Ishikawa (cell line): ENCODE results near the gene CDR2L.

Experiments
- CEBPB ChIP-seq: IDR thresholded peaks from 2 replicates; pipeline ENCODE4 v1.6.1; 2012
- CREB1 ChIP-seq: IDR thresholded peaks from 2 replicates; pipeline ENCODE4 v1.6.1; 2012; ENCODE audit warnings: low read depth
- EGR1 ChIP-seq: IDR thresholded peaks from 2 replicates; pipeline ENCODE4 v1.6.1; 2012
- EP300 ChIP-seq: IDR thresholded peaks from 2 replicates; pipeline ENCODE4 v1.6.1; 2012; ENCODE audit warnings: borderline replicate concordance
- FOXM1 ChIP-seq: IDR thresholded peaks from 2 replicates; pipeline ENCODE4 v1.6.1; 2012; ENCODE audit warnings: low read depth, borderline replicate concordance
- RAD21 ChIP-seq: IDR thresholded peaks from 2 replicates; pipeline ENCODE4 v1.6.1; 2012; ENCODE audit warnings: low read depth
- TAF1 ChIP-seq: IDR thresholded peaks from 2 replicates; pipeline ENCODE4 v1.6.1; 2012; ENCODE audit warnings: low read depth, mild to moderate bottlenecking
- TCF12 ChIP-seq: IDR thresholded peaks from 2 replicates; pipeline ENCODE4 v1.6.1; 2012; ENCODE audit warnings: low read depth
- TEAD4 ChIP-seq: IDR thresholded peaks from 2 replicates; pipeline ENCODE4 v1.6.1; 2012
- YY1 ChIP-seq: IDR thresholded peaks from 2 replicates; pipeline ENCODE4 v1.6.1; 2012; ENCODE audit warnings: low read depth
- ZBTB7A ChIP-seq: IDR thresholded peaks from 2 replicates; pipeline ENCODE4 v1.6.1; 2012; ENCODE audit warnings: low read depth
- TF ChIP-seq, protein P1 (sequence below): IDR thresholded peaks from 2 replicates; pipeline ENCODE4 v1.6.1; 2012; ENCODE audit warnings: low read depth, mild to moderate bottlenecking
- TF ChIP-seq, protein P2 (sequence below): IDR thresholded peaks from 2 replicates; pipeline ENCODE4 v1.6.1; 2012
- TF ChIP-seq, protein P3 (sequence below): IDR thresholded peaks from 2 replicates; pipeline ENCODE4 v1.6.1; 2012

The CDR2L gene

DNA sequence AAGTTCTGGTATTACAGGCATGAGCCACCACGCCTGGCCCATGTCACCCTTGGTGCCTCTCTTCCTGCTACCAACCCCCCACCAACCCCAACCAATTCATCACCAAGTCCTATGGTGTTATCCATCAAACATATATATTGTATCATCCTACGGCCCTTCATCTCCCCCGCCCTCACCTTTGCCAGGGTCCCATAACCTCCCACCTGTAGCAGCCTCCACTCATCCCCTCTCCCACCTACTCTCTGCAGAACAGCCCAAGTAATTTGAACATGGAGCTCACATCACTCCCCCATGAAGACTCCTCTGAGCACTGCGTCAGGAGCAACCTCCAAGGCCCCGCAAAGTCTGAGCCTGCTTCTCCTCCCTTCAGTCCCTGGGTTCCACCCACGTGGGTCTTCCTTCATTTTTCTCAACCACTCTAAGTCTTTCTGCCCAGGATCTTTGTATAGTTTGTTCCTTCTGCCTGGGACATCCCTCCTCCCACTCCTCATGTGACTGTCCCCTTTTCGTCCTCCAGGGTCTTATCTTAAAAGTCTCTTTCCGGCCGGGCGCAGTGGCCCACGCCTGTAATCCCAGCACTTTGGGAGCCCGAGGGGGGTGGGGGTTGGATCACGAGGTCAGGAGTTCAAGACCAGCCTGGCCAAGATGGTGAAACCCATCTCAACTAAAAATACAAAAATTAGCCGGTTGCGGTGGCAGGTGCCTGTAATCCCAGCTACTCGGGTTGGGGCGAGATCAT is 7.9 kb upstream of the CDR2L start:
- TF ChIP-seq TCF12, result no peak

DNA sequence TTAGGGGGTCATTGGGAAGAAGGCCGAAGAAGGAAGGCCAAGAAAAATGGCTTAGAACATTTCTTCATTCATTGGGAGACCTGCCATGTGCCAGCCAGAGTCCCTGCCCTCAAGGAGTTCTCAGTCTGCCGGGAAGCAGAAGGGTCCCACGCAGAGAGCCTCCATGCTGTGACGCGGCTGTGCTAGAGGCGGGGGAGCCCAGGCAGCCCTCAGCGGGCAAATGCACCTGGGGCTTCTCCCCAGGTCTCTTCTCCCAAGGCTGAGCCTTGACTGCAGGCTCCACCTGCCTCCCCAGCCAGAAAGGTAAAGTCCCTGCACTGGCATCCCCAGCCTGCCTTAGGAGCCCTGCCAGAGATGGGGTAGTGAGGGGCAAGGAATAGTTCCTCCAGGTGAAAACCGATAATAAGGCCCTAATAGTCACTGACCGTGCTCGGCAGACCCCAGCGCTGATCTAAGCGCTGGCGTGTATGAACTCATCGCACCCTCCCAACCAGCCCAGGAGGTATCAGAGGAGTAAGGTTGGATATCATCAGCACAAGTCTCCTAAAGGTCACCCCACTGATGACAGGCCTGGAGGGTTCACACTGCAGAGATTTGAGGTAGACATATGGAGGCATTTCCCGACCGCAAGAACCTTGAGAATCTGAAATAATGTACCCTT is 6.0 kb upstream of the CDR2L start:
- TF ChIP-seq CREB1, result no peak
- no peak for TF ChIP-seq FOXM1
- TF ChIP-seq, protein P1, sequence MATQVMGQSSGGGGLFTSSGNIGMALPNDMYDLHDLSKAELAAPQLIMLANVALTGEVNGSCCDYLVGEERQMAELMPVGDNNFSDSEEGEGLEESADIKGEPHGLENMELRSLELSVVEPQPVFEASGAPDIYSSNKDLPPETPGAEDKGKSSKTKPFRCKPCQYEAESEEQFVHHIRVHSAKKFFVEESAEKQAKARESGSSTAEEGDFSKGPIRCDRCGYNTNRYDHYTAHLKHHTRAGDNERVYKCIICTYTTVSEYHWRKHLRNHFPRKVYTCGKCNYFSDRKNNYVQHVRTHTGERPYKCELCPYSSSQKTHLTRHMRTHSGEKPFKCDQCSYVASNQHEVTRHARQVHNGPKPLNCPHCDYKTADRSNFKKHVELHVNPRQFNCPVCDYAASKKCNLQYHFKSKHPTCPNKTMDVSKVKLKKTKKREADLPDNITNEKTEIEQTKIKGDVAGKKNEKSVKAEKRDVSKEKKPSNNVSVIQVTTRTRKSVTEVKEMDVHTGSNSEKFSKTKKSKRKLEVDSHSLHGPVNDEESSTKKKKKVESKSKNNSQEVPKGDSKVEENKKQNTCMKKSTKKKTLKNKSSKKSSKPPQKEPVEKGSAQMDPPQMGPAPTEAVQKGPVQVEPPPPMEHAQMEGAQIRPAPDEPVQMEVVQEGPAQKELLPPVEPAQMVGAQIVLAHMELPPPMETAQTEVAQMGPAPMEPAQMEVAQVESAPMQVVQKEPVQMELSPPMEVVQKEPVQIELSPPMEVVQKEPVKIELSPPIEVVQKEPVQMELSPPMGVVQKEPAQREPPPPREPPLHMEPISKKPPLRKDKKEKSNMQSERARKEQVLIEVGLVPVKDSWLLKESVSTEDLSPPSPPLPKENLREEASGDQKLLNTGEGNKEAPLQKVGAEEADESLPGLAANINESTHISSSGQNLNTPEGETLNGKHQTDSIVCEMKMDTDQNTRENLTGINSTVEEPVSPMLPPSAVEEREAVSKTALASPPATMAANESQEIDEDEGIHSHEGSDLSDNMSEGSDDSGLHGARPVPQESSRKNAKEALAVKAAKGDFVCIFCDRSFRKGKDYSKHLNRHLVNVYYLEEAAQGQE, result no peak
- no peak for TF ChIP-seq TEAD4
- TF ChIP-seq YY1, result no peak
- no peak for TF ChIP-seq ZBTB7A
- no peak for TF ChIP-seq TCF12
- TF ChIP-seq, protein P2, sequence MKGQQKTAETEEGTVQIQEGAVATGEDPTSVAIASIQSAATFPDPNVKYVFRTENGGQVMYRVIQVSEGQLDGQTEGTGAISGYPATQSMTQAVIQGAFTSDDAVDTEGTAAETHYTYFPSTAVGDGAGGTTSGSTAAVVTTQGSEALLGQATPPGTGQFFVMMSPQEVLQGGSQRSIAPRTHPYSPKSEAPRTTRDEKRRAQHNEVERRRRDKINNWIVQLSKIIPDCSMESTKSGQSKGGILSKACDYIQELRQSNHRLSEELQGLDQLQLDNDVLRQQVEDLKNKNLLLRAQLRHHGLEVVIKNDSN, result no peak
- no peak for TF ChIP-seq CEBPB
- TF ChIP-seq EP300, result no peak

DNA sequence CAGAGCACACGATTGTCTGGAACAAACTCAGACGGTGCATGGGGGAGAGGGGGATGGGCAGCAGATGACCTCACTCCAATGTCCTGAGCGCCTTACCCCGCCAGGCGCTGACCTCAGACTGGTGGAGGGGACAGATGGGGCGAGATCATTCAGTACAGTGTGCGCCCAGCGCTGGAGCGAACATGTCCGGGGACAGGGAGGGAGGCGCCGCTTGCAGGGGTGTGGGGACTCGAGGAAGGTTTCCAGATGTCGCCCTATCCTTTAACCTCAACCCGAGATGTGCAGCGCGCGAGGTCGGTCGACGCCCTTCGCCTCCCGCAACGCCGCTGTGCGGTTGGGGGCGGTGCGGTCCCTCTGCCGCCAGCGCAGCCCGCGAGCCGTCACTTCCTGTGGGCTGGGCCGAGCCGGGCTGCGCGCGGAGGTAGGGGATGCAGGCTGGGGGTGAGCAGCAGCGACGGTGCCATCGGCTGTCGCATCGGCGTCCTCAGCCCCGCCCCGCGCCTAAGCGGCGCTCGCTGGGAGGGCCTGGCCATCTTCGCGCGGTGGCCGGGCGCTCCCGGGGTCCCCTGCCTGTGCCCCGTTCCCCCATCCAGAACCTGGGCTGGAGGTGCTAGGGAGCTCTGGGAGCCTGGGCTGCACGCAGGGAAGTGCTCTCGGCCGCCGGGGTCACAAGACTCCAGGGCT is 5.3 kb upstream of the CDR2L start:
- TF ChIP-seq RAD21 (peak; percentile 10; the same call in 1 of the 2 replicates), EGR1 (no peak), YY1 (no peak; the same call in none of the 2 replicates), ZBTB7A (peak; percentile 72; the same call in 1 of the 2 replicates), EP300 (no peak; the same call in 1 of the 2 replicates), TAF1 (peak; percentile 77), TCF12 (peak; percentile 64)
- TF ChIP-seq, protein P2, result 0 out of 2 replicates have a peak, but pooled peaks have one; percentile 9
- TF ChIP-seq, protein P1, result no peak
- TF ChIP-seq, protein P3, sequence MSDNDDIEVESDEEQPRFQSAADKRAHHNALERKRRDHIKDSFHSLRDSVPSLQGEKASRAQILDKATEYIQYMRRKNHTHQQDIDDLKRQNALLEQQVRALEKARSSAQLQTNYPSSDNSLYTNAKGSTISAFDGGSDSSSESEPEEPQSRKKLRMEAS, result peak; percentile 89

DNA sequence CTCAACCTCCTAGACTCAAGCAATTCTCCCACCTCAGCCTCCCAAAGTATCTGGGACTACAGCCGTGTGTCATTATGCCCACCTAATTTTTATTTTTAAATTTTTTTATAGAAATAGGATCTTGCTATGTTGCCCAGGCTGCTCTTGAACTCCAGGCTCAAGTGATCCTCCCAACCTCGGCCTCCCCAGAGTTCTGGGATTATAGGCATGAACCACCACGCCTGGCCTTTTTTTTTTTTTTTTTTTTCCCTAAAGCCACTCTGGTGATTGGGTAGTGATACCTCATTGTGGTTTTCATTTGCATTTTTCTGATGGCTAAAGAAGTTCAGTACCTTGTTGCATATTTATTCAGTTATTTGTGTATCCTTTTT is 1.2 kb upstream of the CDR2L start:
- no peak for TF ChIP-seq CREB1
- no peak for TF ChIP-seq EP300
- no peak for TF ChIP-seq CEBPB
- TF ChIP-seq TCF12, result no peak
- no peak for TF ChIP-seq YY1
- TF ChIP-seq, protein P1, result no peak
- TF ChIP-seq, protein P2, result no peak
- TF ChIP-seq, protein P3, result no peak
